H1 (cell line): Measurements from ENCODE around the gene ZNF618. TPM values are rescaled to one million over a fixed set of nuclear protein-coding genes. Genes with fewer than 3 reads are reported as not detected.

Experiments used
- EP300 ChIP-seq, 2 experiments: IDR thresholded peaks; 1 replicate in 1 of 2; 2 replicates in 1 of 2; pipeline ENCODE4 v1.6.1; 2011 to 2012; ENCODE audit warnings: low read depth in 2 of 2, low read length in 2 of 2, mild to moderate bottlenecking in 2 of 2, borderline replicate concordance in 1 of 2, inconsistent platforms in 1 of 2, moderate library complexity in 1 of 2
- SIN3A ChIP-seq, 2 experiments: IDR thresholded peaks in 1 of 2; conservative IDR thresholded peaks in 1 of 2; 2 replicates each; pipeline ENCODE4 v1.6.1; 2011 to 2012; ENCODE audit warnings: low read length in 2 of 2, improper control_type of control experiment in 1 of 2, low read depth in 1 of 2, mild to moderate bottlenecking in 1 of 2
- SIX5 ChIP-seq: IDR thresholded peaks from 2 replicates; pipeline ENCODE4 v1.6.1; 2011; ENCODE audit warnings: mild to moderate bottlenecking, low read depth, low read length
- polyA plus RNA-seq, 7 experiments: library from polyadenylated mRNA; depleted of rRNA in 3 of 7; stranded (reverse) in 5 of 7; unstranded in 2 of 7; fragments of >200 nt in 5 of 7; fragments of 200-250 nt in 2 of 7; gene quantifications; 1 replicate in 5 of 7; 2 replicates in 1 of 7; 4 replicates in 1 of 7; pipeline versions ENCODE4 v1.2.1 to v1.2.3, GENCODE V29; 2011 to 2013; ENCODE audit warnings: missing spikeins in 2 of 7, mixed read lengths in 2 of 7
- total RNA-seq: library from RNA; stranded (reverse); fragmentation: NEBNext Ultra II Directional; extraction: Animal tissue kit (Norgen Biotek cat#: 25700); gene quantifications from 2 replicates; pipeline ENCODE4 v1.2.1, GENCODE V29; 2021

The ZNF618 gene
- total and polyA plus RNA-seq, 2 of the 8 experiments (the other 6 are each of a cell fraction or from before 2014, with no cell fraction given) = 9.6 to 28.5 TPM

- TF ChIP-seq EP300 (IDR thresholded peaks at IDR 0.05; ENCODE audit: borderline replicate concordance in 1 of 2, low read depth in 2 of 2, low read length in 2 of 2) (no peak), SIN3A (conservative IDR thresholded peaks at IDR 0.05 in 1 of 2, IDR thresholded peaks at IDR 0.05 in 1 of 2; ENCODE audit: low read depth in 1 of 2, low read length in 2 of 2) (no peak), SIX5 (no peak)
Measured at GRCh38 chr9:113993838-113994540, 117.9 kb downstream of the ZNF618 start (continued).
